GM19025 (cell line): ENCODE data around the gene PTPRK.
"Not testable (repeated sequence)": the region's sequence is repeated elsewhere in the genome, so short reads cannot be mapped to it uniquely, and the experiment has no call there.

ENCODE experiments used
- ATAC-seq: cut with Tn5 transposase; IDR thresholded peaks from one replicate; pipeline ENCODE4 v1.9.1; 2021; ENCODE audit warnings: mild to moderate bottlenecking, low read depth, moderate library complexity; ENCODE audit not compliant: unreplicated experiment

PTPRK gene

GRCh38 chr6:128455959-128456358, 64.4 kb downstream of the PTPRK start:
- ATAC-seq = no peak

GRCh38 chr6:128452713-128453112, 67.7 kb downstream of the PTPRK start:
- no peak for ATAC-seq

- no peak for ATAC-seq
Observed at GRCh38 chr6:128446497-128446896, 73.9 kb downstream of the PTPRK start.

GRCh38 chr6:128443553-128443952, 76.8 kb downstream of the PTPRK start:
- ATAC-seq = no peak

- ATAC-seq = no peak
Observed at GRCh38 chr6:128439627-128440026, 80.8 kb downstream of the PTPRK start.

GRCh38 chr6:128438393-128438792, 82.0 kb downstream of the PTPRK start:
- ATAC-seq = no peak

- no peak for ATAC-seq
Observed at GRCh38 chr6:128437685-128438084, 82.7 kb downstream of the PTPRK start.

GRCh38 chr6:128434752-128435151, 85.6 kb downstream of the PTPRK start:
- not testable (repeated sequence) for ATAC-seq

GRCh38 chr6:128432394-128432793, 88.0 kb downstream of the PTPRK start:
- no peak for ATAC-seq

GRCh38 chr6:128427139-128427538, 93.3 kb downstream of the PTPRK start:
- no peak for ATAC-seq

GRCh38 chr6:128425856-128426255, 94.5 kb downstream of the PTPRK start:
- no peak for ATAC-seq

GRCh38 chr6:128422871-128423270, 97.5 kb downstream of the PTPRK start:
- ATAC-seq = no peak

- ATAC-seq = no peak
Observed at GRCh38 chr6:128422200-128422599, 98.2 kb downstream of the PTPRK start.

GRCh38 chr6:128421788-128422187, 98.6 kb downstream of the PTPRK start:
- ATAC-seq = no peak

GRCh38 chr6:128417698-128418097, 102.7 kb downstream of the PTPRK start:
- no peak for ATAC-seq

GRCh38 chr6:128415387-128415786, 105.0 kb downstream of the PTPRK start:
- no peak for ATAC-seq

GRCh38 chr6:128414943-128415342, 105.5 kb downstream of the PTPRK start:
- ATAC-seq = no peak

- ATAC-seq = no peak
Observed at GRCh38 chr6:128413291-128413690, 107.1 kb downstream of the PTPRK start.

- ATAC-seq = no peak
Observed at GRCh38 chr6:128412680-128413079, 107.7 kb downstream of the PTPRK start.

GRCh38 chr6:128410584-128410983, 109.8 kb downstream of the PTPRK start:
- no peak for ATAC-seq

- ATAC-seq = no peak
Observed at GRCh38 chr6:128409003-128409402, 111.4 kb downstream of the PTPRK start.

GRCh38 chr6:128406453-128406852, 113.9 kb downstream of the PTPRK start:
- ATAC-seq = no peak
